Measurements from ENCODE around the gene SSMEM1. TPM values are rescaled to one million over a fixed set of nuclear protein-coding genes. Genes with fewer than 3 reads are reported as not detected.
A peak's percentile ranks its signal among the peaks of the same experiment; 100 is the strongest.
"Not testable (repeated sequence)": the region's sequence is repeated elsewhere in the genome, so short reads cannot be mapped to it uniquely, and the experiment has no call there.

The SSMEM1 gene
- polyA plus RNA-seq, 1 experiment: not detected

DNA sequence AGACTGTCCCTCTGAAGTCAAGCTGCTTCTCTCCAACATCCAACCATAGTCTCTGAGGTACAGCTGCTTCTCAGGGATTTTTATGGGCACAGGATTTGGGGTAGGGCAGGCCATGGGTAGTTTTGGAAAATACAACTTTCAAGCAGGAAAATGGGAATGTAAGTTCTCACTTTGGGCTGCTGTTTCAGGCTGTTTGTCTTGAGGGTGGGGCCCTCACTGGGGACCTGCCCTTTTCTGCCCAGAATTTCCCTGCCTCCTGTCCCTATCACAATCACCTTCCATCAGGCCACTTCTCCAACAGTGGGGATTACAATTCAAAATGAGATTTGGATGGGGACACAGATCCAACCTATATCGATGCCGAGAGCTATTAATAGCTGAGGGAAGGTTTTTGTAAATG is 24.5 kb downstream of the SSMEM1 start:
- Histone ChIP-seq H3K4me3 (ENCODE audit: low read depth, low read length) (no peak overlapping the region), H3K9me3 (ENCODE audit: control insufficient read depth, insufficient read depth, low read length) (no peaks in the 10 kb centered on the region; the same call in 1 of the 2 replicates), H3K27me3 (ENCODE audit: control insufficient read depth, insufficient read depth, low read length) (no peaks in the 10 kb centered on the region), H3K27ac (ENCODE audit: low read depth, low read length) (no peak overlapping the region)
- ChIA-PET CTCF (no interaction called here), POLR2A (no interaction called here)
- TF ChIP-seq, protein P1, sequence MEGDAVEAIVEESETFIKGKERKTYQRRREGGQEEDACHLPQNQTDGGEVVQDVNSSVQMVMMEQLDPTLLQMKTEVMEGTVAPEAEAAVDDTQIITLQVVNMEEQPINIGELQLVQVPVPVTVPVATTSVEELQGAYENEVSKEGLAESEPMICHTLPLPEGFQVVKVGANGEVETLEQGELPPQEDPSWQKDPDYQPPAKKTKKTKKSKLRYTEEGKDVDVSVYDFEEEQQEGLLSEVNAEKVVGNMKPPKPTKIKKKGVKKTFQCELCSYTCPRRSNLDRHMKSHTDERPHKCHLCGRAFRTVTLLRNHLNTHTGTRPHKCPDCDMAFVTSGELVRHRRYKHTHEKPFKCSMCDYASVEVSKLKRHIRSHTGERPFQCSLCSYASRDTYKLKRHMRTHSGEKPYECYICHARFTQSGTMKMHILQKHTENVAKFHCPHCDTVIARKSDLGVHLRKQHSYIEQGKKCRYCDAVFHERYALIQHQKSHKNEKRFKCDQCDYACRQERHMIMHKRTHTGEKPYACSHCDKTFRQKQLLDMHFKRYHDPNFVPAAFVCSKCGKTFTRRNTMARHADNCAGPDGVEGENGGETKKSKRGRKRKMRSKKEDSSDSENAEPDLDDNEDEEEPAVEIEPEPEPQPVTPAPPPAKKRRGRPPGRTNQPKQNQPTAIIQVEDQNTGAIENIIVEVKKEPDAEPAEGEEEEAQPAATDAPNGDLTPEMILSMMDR (IDR thresholded peaks at IDR 0.05; ENCODE audit: low read depth, low read length): no peak
- no peak for DNase-seq (ENCODE audit: low read depth, low spot score)

DNA sequence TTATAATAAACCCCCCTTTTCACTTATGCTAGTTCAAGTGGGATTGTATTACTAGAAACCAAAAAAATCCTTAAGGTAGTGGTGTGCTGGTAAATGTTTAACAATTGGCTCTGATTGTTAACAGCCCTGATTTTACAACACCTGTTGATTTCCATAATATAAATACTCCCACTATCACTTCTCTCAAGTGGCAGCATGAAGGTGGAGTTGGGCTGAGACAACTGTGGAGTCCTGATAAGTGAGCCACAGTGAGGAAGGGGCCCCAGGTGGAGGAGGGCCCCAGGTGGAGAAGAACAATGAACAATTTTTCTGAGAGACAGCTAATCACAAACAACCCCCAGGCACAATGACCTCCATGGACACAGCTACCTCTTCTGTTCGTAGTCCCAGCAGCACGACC is 26.4 kb downstream of the SSMEM1 start:
- no peak for DNase-seq (ENCODE audit: low read depth, low spot score)
- no peak overlapping the region for H3K27ac ChIP-seq (ENCODE audit: low read depth, low read length)
- TF ChIP-seq, protein P1 (IDR thresholded peaks at IDR 0.05; ENCODE audit: low read depth, low read length): no peak
- no peaks in the 10 kb centered on the region for H3K27me3 ChIP-seq (ENCODE audit: control insufficient read depth, insufficient read depth, low read length)
- CTCF ChIA-PET: no interaction called here
- no peak overlapping the region for H3K4me3 ChIP-seq (ENCODE audit: low read depth, low read length)
- POLR2A ChIA-PET: no interaction called here
- H3K9me3 ChIP-seq (ENCODE audit: control insufficient read depth, insufficient read depth, low read length): no peaks in the 10 kb centered on the region; the same call in 1 of the 2 replicates

DNA sequence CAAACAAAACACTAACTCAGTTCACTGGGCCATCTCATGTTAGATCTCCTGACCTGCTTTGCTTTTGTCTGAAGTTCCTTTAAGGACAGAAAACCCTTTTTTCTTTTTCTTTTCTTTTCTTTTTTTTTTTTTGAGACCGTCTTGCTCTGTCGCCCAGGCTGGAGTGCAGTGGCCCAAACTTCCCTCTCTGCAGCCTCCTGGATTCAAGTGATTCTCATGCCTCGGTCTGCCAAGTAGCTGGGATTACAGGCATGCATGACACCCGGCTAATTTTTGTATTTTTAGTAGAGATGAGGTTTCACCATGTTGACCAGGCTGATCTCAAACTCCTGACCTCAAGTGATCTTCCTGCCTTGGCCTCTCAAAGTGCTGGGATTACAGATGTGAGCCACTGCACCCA is 28.7 kb downstream of the SSMEM1 start:
- H3K27ac ChIP-seq (ENCODE audit: low read depth, low read length); H3K9me3 ChIP-seq (ENCODE audit: control insufficient read depth, insufficient read depth, low read length); H3K27me3 ChIP-seq (ENCODE audit: control insufficient read depth, insufficient read depth, low read length); POLR2A ChIA-PET; H3K4me3 ChIP-seq (ENCODE audit: low read depth, low read length); DNase-seq (ENCODE audit: low read depth, low spot score): not testable (repeated sequence)
- CTCF ChIA-PET: interaction anchor here (0.6 to 1.1 kb wide), 2 partner anchors 170 to 267 kb away, joined by 3 read pairs; no protein-coding TSS in a partner anchor

DNA sequence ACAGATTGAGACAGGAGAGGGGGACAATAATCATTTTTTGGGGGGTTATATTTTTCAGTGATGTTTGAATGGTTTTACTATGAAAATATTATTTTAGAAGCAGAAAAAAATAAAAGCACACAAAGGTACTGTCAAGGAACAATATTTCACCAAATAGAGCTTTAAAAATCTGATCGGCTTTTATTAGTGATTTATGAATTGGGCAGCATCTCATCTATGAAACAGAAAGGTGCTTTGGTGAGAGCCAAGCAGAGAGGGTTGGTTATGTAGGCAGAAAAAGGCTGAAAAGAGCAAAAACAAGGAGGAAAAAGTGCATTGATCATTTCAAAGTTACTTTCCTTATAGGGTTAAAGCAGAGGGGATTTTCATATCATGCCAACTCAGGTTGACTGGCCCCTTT is 32.6 kb downstream of the SSMEM1 start:
- ChIA-PET CTCF (interaction anchor here (0.5 to 2.4 kb wide), 5 partner anchors 33 to 553 kb away, joined by 3 to 9 read pairs (median 6); no protein-coding TSS in a partner anchor), POLR2A (no interaction called here)
- no peak overlapping the region for H3K4me3 ChIP-seq (ENCODE audit: low read depth, low read length)
- H3K27ac ChIP-seq (ENCODE audit: low read depth, low read length): no peak overlapping the region
- DNase-seq (ENCODE audit: low read depth, low spot score): no peak
- no peaks in the 10 kb centered on the region for H3K27me3 ChIP-seq (ENCODE audit: control insufficient read depth, insufficient read depth, low read length)
- no peaks in the 10 kb centered on the region for H3K9me3 ChIP-seq (ENCODE audit: control insufficient read depth, insufficient read depth, low read length)
- TF ChIP-seq, protein P1 (IDR thresholded peaks at IDR 0.05; ENCODE audit: low read depth, low read length): no peak

DNA sequence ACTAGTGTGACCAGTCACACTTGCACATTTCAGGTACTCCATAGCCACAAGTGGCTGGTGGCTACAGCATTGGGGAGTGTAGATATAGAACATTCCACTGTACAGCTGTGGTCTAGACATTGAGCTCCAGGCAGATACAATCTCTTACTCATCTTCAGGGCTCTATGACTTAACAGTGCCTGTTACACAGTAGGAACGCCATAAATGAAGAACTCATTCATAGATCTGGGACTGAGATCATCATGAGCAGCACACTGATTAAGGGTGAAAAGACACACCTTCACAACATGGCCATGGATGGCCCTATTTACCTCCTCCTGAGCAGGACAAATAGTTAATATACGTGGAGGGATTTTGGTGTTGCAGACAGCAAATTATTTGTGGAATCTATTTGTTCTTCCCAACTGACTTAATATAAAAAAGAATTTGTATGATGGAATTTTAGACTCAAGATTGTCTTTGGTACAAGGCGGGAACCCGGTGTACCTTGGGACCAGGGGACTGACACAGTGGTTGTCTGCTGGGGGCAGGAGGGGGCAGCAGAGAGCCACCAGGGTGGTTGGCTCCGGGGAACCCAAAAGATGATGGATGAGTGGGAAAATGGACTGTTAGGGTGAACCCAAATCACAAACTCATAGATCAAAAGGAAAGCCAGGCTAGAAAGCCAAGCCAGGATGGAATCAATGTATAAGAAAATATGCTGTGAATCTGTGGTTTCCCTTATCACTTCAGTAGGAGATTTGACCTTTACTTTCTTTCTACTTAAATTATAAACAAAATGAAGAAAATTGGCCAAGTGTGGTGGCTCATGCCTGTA is 34.7 kb downstream of the SSMEM1 start:
- peak; percentile 4 for DNase-seq (ENCODE audit: low read depth, low spot score)
- Histone ChIP-seq H3K9me3 (ENCODE audit: control insufficient read depth, insufficient read depth, low read length) (no peaks in the 10 kb centered on the region), H3K4me3 (ENCODE audit: low read depth, low read length) (no peak overlapping the region), H3K27me3 (ENCODE audit: control insufficient read depth, insufficient read depth, low read length) (peaks cover 3% of the 10 kb centered on the region), H3K27ac (ENCODE audit: low read depth, low read length) (no peak overlapping the region)
- CTCF ChIA-PET: interaction anchor here (0.5 to 1.9 kb wide), 3 partner anchors 170 to 515 kb away, joined by 3 to 7 read pairs (median 7); no protein-coding TSS in a partner anchor
- POLR2A ChIA-PET: no interaction called here
- TF ChIP-seq, protein P1 (IDR thresholded peaks at IDR 0.05; ENCODE audit: low read depth, low read length): peak; percentile 78

DNA sequence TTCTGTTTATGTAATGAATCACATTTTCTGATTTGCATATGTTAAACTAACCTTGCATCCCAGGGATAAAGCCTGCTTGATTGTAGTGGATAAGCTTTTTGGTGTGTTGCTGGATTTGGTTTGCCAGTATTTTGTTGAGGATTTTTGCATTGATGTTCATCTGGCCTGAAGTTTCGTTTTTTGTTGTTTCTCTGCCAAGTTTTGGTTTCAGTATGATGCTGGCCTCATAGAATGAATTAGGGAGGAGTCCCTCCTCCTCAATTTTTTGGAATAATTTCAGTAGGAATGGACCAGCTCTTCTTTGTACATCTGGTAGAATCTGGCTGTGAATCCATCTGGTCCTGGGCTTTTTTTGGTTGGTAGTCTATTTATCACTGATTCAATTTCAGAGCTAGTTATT is 35.8 kb downstream of the SSMEM1 start:
- DNase-seq (ENCODE audit: low read depth, low spot score); H3K4me3 ChIP-seq (ENCODE audit: low read depth, low read length); H3K27ac ChIP-seq (ENCODE audit: low read depth, low read length); H3K9me3 ChIP-seq (ENCODE audit: control insufficient read depth, insufficient read depth, low read length); H3K27me3 ChIP-seq (ENCODE audit: control insufficient read depth, insufficient read depth, low read length); POLR2A ChIA-PET: not testable (repeated sequence)
- CTCF ChIA-PET: interaction anchor here (0.8 to 1.9 kb wide), 4 partner anchors 35 to 514 kb away, joined by 4 to 8 read pairs (median 7); no protein-coding TSS in a partner anchor

DNA sequence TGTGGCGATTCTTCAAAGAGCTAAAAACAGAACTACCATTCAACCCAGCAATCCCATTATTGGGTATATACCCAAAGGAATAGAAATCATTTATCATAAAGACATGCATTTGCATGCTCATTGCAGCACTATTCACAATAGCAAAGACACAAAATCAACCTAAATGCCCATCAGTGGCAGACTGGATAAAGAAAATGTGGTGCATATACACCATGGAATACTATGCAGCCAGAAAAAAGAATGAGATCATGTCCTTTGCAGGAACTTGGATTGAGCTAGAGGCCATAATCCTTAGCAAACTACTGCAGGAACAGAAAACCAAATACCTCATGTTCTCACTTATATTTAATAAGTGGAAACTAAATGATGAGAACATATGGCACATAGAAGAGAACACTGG is 38.8 kb downstream of the SSMEM1 start:
- POLR2A ChIA-PET; H3K27me3 ChIP-seq (ENCODE audit: control insufficient read depth, insufficient read depth, low read length); H3K4me3 ChIP-seq (ENCODE audit: low read depth, low read length); H3K9me3 ChIP-seq (ENCODE audit: control insufficient read depth, insufficient read depth, low read length); H3K27ac ChIP-seq (ENCODE audit: low read depth, low read length); DNase-seq (ENCODE audit: low read depth, low spot score): not testable (repeated sequence)
- CTCF ChIA-PET: interaction anchor here (1.4 kb wide), 1 partner anchor 32 kb away, joined by 5 read pairs; no protein-coding TSS in a partner anchor

DNA sequence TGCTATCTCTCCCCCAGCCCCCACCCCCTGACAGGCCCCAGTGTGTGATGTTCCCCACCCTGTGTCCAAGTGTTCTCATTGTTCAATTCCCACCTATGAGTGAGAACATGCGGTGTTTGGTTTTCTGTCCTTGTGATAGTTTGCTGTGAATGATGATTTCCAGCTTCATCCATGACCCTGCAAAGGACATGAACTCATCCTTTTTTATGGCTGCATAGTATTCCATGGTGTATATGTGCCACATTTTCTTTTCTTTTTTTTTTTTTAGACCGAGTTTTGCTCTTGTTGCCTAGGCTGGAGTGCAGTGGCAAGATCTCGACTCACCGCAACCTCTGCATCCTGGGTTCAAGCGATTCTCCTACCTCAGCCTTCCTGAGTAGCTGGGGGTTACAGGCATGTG is 41.2 kb downstream of the SSMEM1 start:
- H3K27me3 ChIP-seq (ENCODE audit: control insufficient read depth, insufficient read depth, low read length); H3K9me3 ChIP-seq (ENCODE audit: control insufficient read depth, insufficient read depth, low read length); CTCF ChIA-PET; H3K4me3 ChIP-seq (ENCODE audit: low read depth, low read length); H3K27ac ChIP-seq (ENCODE audit: low read depth, low read length); DNase-seq (ENCODE audit: low read depth, low spot score); POLR2A ChIA-PET: not testable (repeated sequence)
